A549 treated with AZD9567 at 1 μM for 4 hours (cell line): ENCODE data around the gene OTUB1. TPM values are rescaled to one million over a fixed set of nuclear protein-coding genes. Genes with fewer than 3 reads are reported as not detected.

Experiments used
- total RNA-seq: library from RNA; stranded (reverse); fragments of 200-300 nt; extraction: Qiagen RNA extraction; gene quantifications from 5 replicates; pipeline ENCODE4 v1.2.3, GENCODE V29; 2022; ENCODE audit not compliant: insufficient read depth

Gene OTUB1, protein sequence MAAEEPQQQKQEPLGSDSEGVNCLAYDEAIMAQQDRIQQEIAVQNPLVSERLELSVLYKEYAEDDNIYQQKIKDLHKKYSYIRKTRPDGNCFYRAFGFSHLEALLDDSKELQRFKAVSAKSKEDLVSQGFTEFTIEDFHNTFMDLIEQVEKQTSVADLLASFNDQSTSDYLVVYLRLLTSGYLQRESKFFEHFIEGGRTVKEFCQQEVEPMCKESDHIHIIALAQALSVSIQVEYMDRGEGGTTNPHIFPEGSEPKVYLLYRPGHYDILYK
- 107 to 135 TPM (median 126 TPM) in 5 replicates for total RNA-seq

DNA sequence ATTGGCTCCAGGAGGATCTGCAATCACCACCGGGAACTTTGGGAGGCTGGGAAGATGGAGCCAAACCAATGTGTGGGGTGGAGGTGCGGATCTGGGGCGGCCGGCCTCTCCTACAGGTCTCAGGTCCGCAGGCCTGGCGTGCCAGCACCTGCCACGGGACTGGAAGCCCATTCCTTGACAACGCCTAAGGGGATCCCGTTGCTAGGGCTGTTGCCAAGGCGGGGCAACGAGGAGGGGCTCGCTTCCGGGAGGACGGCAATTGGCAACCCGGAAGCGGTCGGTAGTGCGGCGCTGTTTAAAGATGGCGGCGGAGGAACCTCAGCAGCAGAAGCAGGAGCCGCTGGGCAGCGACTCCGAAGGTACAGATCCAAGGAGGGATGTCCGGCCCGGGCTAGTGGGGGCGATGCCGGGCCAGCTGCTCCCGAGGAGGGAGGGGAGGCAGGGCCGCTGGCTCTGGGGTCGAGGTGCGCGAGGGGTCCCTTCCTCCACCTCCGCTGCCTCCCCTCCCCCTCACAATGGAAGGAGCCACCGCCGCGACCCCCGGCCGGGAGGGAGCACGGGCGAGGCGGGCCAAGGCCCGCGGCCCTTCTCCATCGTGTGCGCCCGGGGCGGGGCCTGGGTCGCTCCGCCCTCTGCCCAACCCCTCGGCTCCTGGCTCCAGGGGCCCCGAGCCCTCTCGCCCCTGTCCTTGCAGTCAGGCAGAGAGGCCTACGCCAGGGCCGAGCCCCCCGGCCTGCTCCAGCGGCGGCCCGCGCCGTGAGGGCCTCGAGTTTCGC, at the start of gene OTUB1:
Gene OTUB1, plus strand, starts transcription at position 283 of the 776 bp plus-strand sequence. Its CDS starts 19 bp downstream, at position 302.

DNA sequence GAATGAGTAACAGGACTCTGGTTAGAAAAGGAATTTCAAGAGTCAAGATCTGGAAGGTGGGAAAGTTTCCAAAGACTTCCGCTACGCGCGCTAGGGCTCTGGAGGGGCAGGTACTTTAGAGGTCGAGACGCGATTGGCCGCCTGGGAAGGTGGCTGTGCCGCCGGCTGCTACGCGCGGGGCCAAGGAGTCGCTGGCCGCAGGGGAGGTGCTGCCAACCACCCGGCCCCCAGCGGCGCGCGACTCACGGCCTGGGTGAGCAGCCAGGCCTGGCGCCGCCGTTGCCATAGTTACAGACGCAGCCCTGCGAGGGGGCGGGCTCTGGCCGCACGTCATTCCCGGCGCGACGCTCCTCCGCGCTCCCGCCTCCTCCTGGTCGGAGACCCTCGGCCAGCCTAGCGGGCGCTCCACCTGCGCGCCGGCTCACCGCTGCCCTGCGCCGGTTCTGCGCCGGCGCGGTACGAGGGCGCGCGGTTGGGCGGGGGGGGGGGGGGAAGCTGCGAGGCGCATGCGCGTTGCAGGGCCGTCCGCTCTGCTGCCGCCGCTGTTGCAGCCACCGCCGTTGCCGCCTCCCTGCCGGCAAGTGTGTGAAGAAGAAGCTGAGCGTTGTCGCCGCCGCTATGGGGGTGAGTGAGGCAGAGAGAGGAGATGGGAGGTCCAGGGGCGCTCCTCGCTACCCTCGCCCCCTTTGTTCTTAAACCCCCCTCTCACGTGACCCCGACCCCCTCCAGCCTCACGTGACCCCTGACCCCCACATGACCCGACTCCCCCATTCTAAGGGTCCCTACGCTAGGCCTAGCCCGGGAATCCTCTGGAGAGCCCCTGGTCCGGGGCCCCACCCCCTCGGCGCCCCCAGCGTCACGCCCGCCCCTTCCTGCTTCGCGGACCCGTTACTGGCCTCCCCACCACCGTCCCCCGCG, 47.5 kb upstream of the OTUB1 start, which contains the start of gene NAA40:
Gene NAA40, plus strand, starts transcription at position 524 of the 918 bp plus-strand sequence. Its CDS starts 95 bp downstream, at position 619.

DNA sequence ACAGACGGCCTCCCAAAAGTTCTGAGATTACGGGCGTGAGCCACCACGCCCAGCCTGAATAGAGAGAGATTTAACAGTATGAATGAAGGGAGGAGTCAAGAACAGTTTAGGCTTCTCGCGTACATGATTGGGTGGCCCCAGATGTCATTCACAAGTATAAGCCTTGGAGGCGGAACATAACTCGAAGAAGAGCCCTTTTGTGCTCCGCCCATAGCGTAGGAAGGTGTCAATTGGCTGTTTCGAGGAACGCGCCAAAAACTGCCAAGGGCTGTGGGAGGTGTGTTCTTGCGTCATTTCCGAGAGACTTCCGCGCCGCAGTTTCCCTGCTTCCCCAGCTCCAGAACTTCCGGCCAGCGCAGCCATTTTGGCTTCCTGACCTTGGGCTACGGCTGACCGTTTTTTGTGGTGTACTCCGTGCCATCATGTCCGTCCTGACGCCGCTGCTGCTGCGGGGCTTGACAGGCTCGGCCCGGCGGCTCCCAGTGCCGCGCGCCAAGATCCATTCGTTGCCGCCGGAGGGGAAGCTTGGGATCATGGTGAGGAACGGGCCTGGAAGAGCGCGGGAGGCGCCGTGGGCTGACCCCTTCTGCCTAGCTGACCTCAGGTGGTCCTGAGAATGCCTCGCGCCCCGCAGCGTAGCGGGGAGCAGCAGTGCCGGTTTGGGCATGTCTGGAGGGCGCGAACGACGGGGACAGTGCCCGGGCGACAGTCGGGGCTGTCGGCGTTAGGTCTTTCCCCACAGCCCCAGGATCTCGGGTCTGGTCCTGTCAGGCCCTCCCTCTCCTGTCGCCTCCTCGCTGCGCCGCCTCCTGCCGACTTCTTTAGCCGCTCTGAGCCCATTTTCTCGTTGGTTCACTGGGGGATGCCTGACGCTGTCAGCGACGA, 11.7 kb upstream of the OTUB1 start, which contains the start of gene COX8A:
Gene COX8A, plus strand, starts transcription at position 362 of the 885 bp plus-strand sequence. Its CDS starts 61 bp downstream, at position 423.

DNA sequence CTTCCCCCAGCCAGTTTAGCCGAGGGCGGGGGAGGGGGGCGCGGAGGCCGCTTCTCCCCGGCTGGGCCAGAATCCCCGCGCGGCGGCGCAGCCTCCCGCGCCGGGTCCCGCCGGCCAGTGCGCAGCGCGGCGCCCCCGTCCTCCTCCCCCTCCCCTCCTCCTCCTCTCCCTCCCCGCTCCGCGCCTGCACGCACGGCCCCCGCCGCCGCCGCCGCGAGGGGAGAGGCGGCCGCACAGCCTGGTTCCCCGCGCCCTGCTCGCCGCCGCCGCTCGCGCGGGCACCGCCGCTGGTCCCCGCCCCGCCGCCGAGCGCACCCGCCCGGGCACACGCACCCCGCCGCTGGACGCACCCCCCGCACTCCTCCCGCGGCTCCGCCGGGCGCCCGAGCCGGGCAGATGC, 49.3 kb downstream of the OTUB1 start, which contains the start of gene FLRT1:
Gene FLRT1, plus strand, starts transcription at position 356 of the 400 bp plus-strand sequence. CDS start 80,337 bp downstream, outside the sequence.

Other genes starting within 250 kb of the OTUB1 start
- gene ZFTA, start 217.7 kb upstream of the OTUB1 start, total RNA-seq: 5.4 to 7.7 TPM (median 6.5 TPM) in 5 replicates
- gene SPINDOC, start 173.0 kb upstream of the OTUB1 start, total RNA-seq: 36.4 to 53.3 TPM (median 51.8 TPM) in 5 replicates
- gene MARK2, start 147.3 kb upstream of the OTUB1 start, total RNA-seq: 24.7 to 26.8 TPM (median 26.4 TPM) in 5 replicates
- gene RCOR2, start 69.3 kb upstream of the OTUB1 start, total RNA-seq: 0.65 to 1.1 TPM (median 0.97 TPM) in 4 of 5 replicates, not detected in the other
- 13.4 to 20.7 TPM (median 15.7 TPM) in 5 replicates for gene NAA40, start 47.4 kb upstream of the OTUB1 start, total RNA-seq
- gene COX8A, start 11.8 kb upstream of the OTUB1 start, total RNA-seq: 748 to 1,110 TPM (median 1,029 TPM) in 5 replicates
- 0.03 to 0.07 TPM (median 0.04 TPM) in 4 of 5 replicates, not detected in the other for gene FLRT1, start 49.5 kb downstream of the OTUB1 start, total RNA-seq
- gene MACROD1, start 179.7 kb downstream of the OTUB1 start, total RNA-seq: 8.5 to 16.1 TPM (median 13.2 TPM) in 5 replicates
- gene STIP1, start 199.7 kb downstream of the OTUB1 start, total RNA-seq: 229 to 287 TPM (median 245 TPM) in 5 replicates
- 1.4 to 2.9 TPM (median 2.0 TPM) in 5 replicates for gene FERMT3, start 220.3 kb downstream of the OTUB1 start, total RNA-seq
- 24.4 to 28.3 TPM (median 27.7 TPM) in 5 replicates for gene TRPT1, start 239.7 kb downstream of the OTUB1 start, total RNA-seq
- 29.9 to 44.8 TPM (median 41.7 TPM) in 5 replicates for gene NUDT22, start 239.8 kb downstream of the OTUB1 start, total RNA-seq
- 12.2 to 24.2 TPM (median 21.8 TPM) in 5 replicates for gene DNAJC4, start 244.1 kb downstream of the OTUB1 start, total RNA-seq
- gene VEGFB, start 248.1 kb downstream of the OTUB1 start, total RNA-seq: 30.4 to 51.7 TPM (median 47.5 TPM) in 5 replicates